BLaER1 (cell line): Measurements from ENCODE around the gene MEGF9.
"Not testable (repeated sequence)": the region's sequence is repeated elsewhere in the genome, so short reads cannot be mapped to it uniquely, and the experiment has no call there.

ENCODE experiments used
- H3K27ac ChIP-seq: shearing (Covaris generic); formaldehyde crosslinking; 2 replicates; pipeline ENCODE4 v1.8.1; 2022
- H3K27me3 ChIP-seq: shearing (Covaris generic); formaldehyde crosslinking; 2 replicates; pipeline ENCODE4 v1.8.1; 2022
- H3K36me3 ChIP-seq: shearing (Covaris generic); formaldehyde crosslinking; 2 replicates; pipeline ENCODE4 v1.8.1; 2022
- H3K4me1 ChIP-seq: shearing (Covaris generic); formaldehyde crosslinking; 2 replicates; pipeline ENCODE4 v1.8.1; 2022
- H3K4me2 ChIP-seq: shearing (Covaris generic); formaldehyde crosslinking; 2 replicates; pipeline ENCODE4 v1.8.1; 2022
- H3K4me3 ChIP-seq: shearing (Covaris generic); formaldehyde crosslinking; 2 replicates; pipeline ENCODE4 v1.8.1; 2022
- H3K9ac ChIP-seq: shearing (Covaris generic); formaldehyde crosslinking; 2 replicates; pipeline ENCODE4 v1.8.1; 2022
- H3K9me3 ChIP-seq: shearing (Covaris generic); formaldehyde crosslinking; 2 replicates; pipeline ENCODE4 v1.8.1; 2022
- H4K20me1 ChIP-seq: shearing (Covaris generic); formaldehyde crosslinking; 2 replicates; pipeline ENCODE4 v1.8.1; 2022
- Cebpa-rat ChIP-seq: shearing (Covaris generic); IDR thresholded peaks from 2 replicates; pipeline ENCODE4 v1.8.1; 2022

MEGF9 gene

DNA sequence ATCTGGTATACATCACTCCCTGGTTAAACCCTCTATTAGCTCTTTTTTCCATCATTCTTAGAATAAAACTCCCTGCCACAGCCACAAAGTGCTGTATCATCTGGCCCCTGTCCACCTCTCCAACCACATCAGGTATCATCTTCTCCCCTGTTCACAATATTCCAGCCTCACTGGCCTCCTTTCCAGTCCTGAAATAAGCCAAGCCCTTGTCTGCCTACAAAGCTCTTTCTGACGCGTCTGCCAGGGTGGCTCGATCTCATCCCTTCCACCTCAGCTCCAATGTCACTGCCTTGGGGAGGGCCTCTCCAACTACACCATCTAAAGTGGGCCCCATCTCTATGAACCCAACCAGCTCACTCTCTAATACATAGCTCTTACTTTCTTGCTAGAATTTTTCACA is 155.8 kb downstream of the MEGF9 start:
- H3K36me3 ChIP-seq = peaks cover 83% of the 10 kb centered on the region
- H3K9me3 ChIP-seq = no peaks in the 10 kb centered on the region
- peaks cover 19% of the 10 kb centered on the region for H3K4me1 ChIP-seq
- H3K4me3 ChIP-seq = no peak overlapping the region
- peaks cover 34% of the 10 kb centered on the region for H4K20me1 ChIP-seq
- no peak overlapping the region for H3K9ac ChIP-seq
- no peak for TF ChIP-seq Cebpa-rat
- no peaks in the 10 kb centered on the region for H3K27me3 ChIP-seq
- H3K4me2 ChIP-seq = no peak overlapping the region
- H3K27ac ChIP-seq = no peak overlapping the region

- Histone ChIP-seq H4K20me1 (peaks cover 21% of the 10 kb centered on the region), H3K27me3 (no peaks in the 10 kb centered on the region), H3K9me3 (0 out of 2 replicates have a peak, but pooled peaks cover 4% of the 10 kb centered on the region), H3K9ac (no peak overlapping the region), H3K36me3 (peaks cover 79% of the 10 kb centered on the region), H3K4me2 (no peak overlapping the region), H3K27ac (no peak overlapping the region), H3K4me3 (no peak overlapping the region), H3K4me1 (peaks cover 19% of the 10 kb centered on the region)
- no peak for TF ChIP-seq Cebpa-rat
These were observed 157.1 kb downstream of the MEGF9 start for GRCh38 chr9:120557205-120557604.

DNA sequence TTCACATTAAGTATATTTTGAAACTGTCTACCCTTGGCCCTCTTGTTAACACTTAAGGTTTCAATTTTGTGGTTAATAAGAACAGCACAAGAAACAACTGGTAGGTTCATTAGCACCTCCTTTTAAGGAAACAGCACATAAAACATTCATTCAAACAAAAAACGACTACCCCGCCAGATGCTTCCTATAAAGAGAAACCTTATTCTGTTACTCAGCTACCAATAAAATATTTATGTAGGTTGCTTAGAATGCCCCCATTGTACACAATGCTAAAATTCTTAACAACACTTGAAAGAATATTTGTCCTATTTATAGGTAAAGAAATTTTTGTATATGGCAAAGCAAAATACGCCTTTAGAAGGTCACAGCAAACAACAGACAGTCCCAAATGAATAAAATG is 157.5 kb downstream of the MEGF9 start:
- H3K4me3 ChIP-seq = no peak overlapping the region
- H3K27me3 ChIP-seq = no peaks in the 10 kb centered on the region
- H3K9me3 ChIP-seq = 0 out of 2 replicates have a peak, but pooled peaks cover 4% of the 10 kb centered on the region
- no peak overlapping the region for H3K9ac ChIP-seq
- no peak overlapping the region for H3K27ac ChIP-seq
- peaks cover 19% of the 10 kb centered on the region for H4K20me1 ChIP-seq
- peaks cover 75% of the 10 kb centered on the region for H3K36me3 ChIP-seq
- H3K4me1 ChIP-seq = peaks cover 19% of the 10 kb centered on the region
- H3K4me2 ChIP-seq = no peak overlapping the region
- no peak for TF ChIP-seq Cebpa-rat

- H4K20me1 ChIP-seq = peaks cover 19% of the 10 kb centered on the region
- TF ChIP-seq Cebpa-rat = no peak
These were observed 158.4 kb downstream of the MEGF9 start for GRCh38 chr9:120555839-120556238.

DNA sequence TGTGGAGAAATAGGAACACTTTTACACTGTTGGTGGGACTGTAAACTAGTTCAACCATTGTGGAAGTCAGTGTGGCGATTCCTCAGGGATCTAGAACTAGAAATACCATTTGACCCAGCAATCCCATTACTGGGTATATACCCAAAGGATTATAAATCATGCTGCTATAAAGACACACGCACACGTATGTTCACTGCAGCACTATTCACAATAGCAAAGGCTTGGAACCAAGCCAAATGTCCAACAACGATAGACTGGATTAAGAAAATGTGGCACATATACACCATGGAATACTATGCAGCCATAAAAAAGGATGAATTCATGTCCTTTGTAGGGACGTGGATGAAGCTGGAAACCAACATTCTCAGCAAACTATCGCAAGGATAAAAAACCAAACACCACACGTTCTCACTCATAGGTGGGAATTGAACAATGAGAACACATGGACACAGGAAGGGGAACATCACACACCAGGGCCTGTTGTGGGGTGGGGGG is 162.0 kb downstream of the MEGF9 start:
- H3K4me2 ChIP-seq, H3K27me3 ChIP-seq, H3K9ac ChIP-seq, H3K9me3 ChIP-seq, H3K4me3 ChIP-seq, H3K27ac ChIP-seq: not testable (repeated sequence)
- Histone ChIP-seq H4K20me1 (peaks cover 11% of the 10 kb centered on the region; the same call in 1 of the 2 replicates), H3K36me3 (peaks cover 77% of the 10 kb centered on the region), H3K4me1 (peaks cover 19% of the 10 kb centered on the region)

More at GRCh38 chr9:120555839-120556238, 158.4 kb downstream of the MEGF9 start:
- Histone ChIP-seq H3K36me3 (peaks cover 74% of the 10 kb centered on the region), H3K4me3 (no peak overlapping the region), H3K4me1 (peaks cover 19% of the 10 kb centered on the region), H3K27me3 (no peaks in the 10 kb centered on the region), H3K9me3 (0 out of 2 replicates have a peak, but pooled peaks cover 4% of the 10 kb centered on the region), H3K9ac (no peak overlapping the region), H3K4me2 (peak overlapping the region; percentile 40), H3K27ac (no peak overlapping the region)
